Vagina (tissue), 2 donors: ENCODE results near the gene LOXL3. TPM values are rescaled to one million over a fixed set of nuclear protein-coding genes. Genes with fewer than 3 reads are reported as not detected.

Source experiments
- DNase-seq, 2 donors: peaks; one replicate each; pipeline ENCODE4 v3.0.0-alpha.2; 2017; ENCODE audit errors: extremely low spot score in 2 of 2
- H3K27ac ChIP-seq: fragments of 200-600 bp; sonication (generic); one replicate; pipeline ENCODE4 v1.5.1; 2019
- H3K27me3 ChIP-seq: fragments of 200-600 bp; sonication (generic); one replicate; pipeline ENCODE4 v1.5.1; 2019
- H3K36me3 ChIP-seq, 2 donors: fragments of 200-600 bp; sonication (generic); one replicate each; pipeline ENCODE4 v1.5.1; 2017 to 2019
- H3K4me1 ChIP-seq: fragments of 200-600 bp; sonication (generic); one replicate; pipeline ENCODE4 v1.5.1; 2019
- H3K4me3 ChIP-seq, 2 donors: fragments of 200-600 bp; sonication (generic); 1 replicate in 1 of 2; 2 replicates in 1 of 2; pipeline ENCODE4 v1.5.1; 2016 to 2019
- H3K9me3 ChIP-seq: fragments of 200-600 bp; sonication (generic); one replicate; pipeline ENCODE4 v1.5.1; 2019
- POLR2A ChIP-seq, 2 donors: fragments of 450-650 bp; IDR thresholded peaks; one replicate each; pipeline ENCODE4 v1.6.1; 2017; ENCODE audit warnings: antibody characterized with exemption in 2 of 2, mild to moderate bottlenecking in 2 of 2, moderate library complexity in 2 of 2
- POLR2AphosphoS5 ChIP-seq, 2 donors: sonication (generic); formaldehyde crosslinking; IDR thresholded peaks; one replicate each; pipeline ENCODE4 v1.9.0; 2017; ENCODE audit warnings: antibody characterized with exemption in 2 of 2, mild to moderate bottlenecking in 2 of 2, low read depth in 1 of 2; ENCODE audit not compliant: insufficient read depth in 1 of 2
- intact Hi-C: fragments of 100-400 bp; cut with DNase I; formaldehyde crosslinking; loops from one replicate; pipeline ENCODE4 v1.15.1; 2023
- total RNA-seq: library from RNA; depleted of rRNA; stranded (reverse); fragments of >200 nt; gene quantifications from one replicate; pipeline ENCODE4 v1.2.3, GENCODE V29; 2016
- TF ChIP-seq, protein P1 (sequence below), 3 experiments: fragments of 450-650 bp in 2 of 3; fragments of 200-600 bp in 1 of 3; sonication (generic) in 1 of 3; IDR thresholded peaks; one replicate each; pipeline ENCODE4 v1.5.1; 2017 to 2019; ENCODE audit warnings: antibody characterized with exemption in 3 of 3, mild to moderate bottlenecking in 2 of 3, moderate library complexity in 2 of 3

LOXL3 gene
- total RNA-seq, 1 donor from 2014 or later, result 6.1 TPM

DNA sequence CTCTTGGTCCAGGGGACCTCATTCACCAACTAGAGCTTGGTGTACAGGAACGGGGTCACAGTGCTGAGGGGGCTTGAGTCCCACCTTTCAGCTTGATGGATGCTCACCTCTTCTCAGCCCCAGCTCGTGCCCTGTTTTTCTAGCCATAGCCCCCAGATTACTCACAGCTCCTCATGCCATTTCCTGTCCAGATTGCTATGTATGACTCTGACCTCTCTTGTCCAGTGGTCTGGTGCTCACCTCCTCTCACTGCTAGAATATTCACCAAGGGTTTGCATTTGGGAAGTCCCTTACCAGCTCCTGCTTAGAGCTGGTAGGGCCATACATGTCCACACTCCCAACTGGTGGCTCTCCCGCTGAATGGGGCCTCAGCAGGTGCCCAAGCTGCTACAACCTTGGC lies 60.2 kb downstream of the LOXL3 start:
- no peak overlapping the region for H3K4me3 ChIP-seq
- H3K36me3 ChIP-seq, result peaks cover 0 to 44% of the 10 kb centered on the region in 2 donors
- peaks cover 13% of the 10 kb centered on the region for H3K4me1 ChIP-seq
- TF ChIP-seq POLR2A (IDR thresholded peaks at IDR 0.05), result no peak
- TF ChIP-seq, protein P1, sequence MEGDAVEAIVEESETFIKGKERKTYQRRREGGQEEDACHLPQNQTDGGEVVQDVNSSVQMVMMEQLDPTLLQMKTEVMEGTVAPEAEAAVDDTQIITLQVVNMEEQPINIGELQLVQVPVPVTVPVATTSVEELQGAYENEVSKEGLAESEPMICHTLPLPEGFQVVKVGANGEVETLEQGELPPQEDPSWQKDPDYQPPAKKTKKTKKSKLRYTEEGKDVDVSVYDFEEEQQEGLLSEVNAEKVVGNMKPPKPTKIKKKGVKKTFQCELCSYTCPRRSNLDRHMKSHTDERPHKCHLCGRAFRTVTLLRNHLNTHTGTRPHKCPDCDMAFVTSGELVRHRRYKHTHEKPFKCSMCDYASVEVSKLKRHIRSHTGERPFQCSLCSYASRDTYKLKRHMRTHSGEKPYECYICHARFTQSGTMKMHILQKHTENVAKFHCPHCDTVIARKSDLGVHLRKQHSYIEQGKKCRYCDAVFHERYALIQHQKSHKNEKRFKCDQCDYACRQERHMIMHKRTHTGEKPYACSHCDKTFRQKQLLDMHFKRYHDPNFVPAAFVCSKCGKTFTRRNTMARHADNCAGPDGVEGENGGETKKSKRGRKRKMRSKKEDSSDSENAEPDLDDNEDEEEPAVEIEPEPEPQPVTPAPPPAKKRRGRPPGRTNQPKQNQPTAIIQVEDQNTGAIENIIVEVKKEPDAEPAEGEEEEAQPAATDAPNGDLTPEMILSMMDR (IDR thresholded peaks at IDR 0.05), result no peak
- TF ChIP-seq POLR2AphosphoS5 (IDR thresholded peaks at IDR 0.05; ENCODE audit: insufficient read depth in 1 of 2, low read depth in 1 of 2), result no peak
- DNase-seq, result no peak
- H3K27ac ChIP-seq, result no peak overlapping the region
- intact Hi-C loops, result no loop called here
- H3K27me3 ChIP-seq, result peaks cover 4% of the 10 kb centered on the region
- no peaks in the 10 kb centered on the region for H3K9me3 ChIP-seq

DNA sequence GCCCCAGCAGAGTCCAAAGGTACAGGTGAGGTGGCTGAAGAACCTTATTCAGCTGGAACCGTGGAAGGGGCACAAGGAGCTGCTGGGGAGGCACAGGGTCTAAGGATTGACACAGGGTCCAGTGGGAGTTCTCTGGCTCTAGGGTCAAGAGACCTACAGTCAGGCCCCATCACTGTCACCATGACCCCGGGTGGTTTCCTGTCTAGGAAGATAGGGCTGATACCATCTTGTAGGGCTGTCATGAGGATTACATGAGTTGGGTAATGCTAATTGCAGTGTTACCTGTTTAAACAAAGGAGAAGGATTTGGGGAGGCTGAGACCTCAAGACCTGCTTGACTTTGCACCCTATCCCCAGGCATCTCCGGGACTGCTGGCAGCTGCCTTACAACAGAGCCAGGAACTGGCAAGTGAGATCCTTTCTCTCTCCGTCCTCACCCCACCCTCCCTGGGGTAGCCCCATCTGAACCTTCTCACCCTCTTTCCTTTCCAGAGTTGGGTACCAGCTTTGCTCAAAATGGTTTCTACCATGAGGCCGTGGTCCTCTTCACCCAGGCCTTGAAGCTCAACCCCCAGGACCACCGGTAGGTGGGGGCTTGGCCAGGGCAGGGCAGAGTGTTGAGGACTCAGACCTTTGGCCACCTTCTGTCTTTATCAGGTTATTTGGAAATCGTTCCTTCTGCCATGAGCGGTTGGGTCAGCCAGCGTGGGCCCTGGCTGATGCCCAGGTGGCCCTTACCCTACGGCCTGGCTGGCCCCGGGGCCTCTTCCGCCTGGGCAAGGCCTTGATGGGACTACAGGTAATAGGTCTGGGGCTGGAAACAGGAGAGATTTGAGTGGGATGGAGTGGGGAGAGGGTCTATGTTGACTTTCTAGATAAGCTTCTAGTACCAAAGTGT lies 61.8 kb downstream of the LOXL3 start:
- TF ChIP-seq POLR2A (IDR thresholded peaks at IDR 0.05) (no peak), POLR2AphosphoS5 (IDR thresholded peaks at IDR 0.05; ENCODE audit: insufficient read depth in 1 of 2, low read depth in 1 of 2) (no peak)
- TF ChIP-seq, protein P1 (IDR thresholded peaks at IDR 0.05), result no peak
- Histone ChIP-seq H3K4me1 (no peaks in the 10 kb centered on the region), H3K4me3 (no peak overlapping the region), H3K27me3 (peaks cover under 1% of the 10 kb centered on the region), H3K36me3 (peaks cover 0 to 44% of the 10 kb centered on the region in 2 donors), H3K27ac (no peak overlapping the region), H3K9me3 (no peaks in the 10 kb centered on the region)
- intact Hi-C loops, result no loop called here
- DNase-seq, result no peak

GRCh38 chr2:74489906-74490305 lies 63.8 kb downstream of the LOXL3 start:
- H3K36me3 ChIP-seq, result peaks cover 0 to 44% of the 10 kb centered on the region in 2 donors

DNA sequence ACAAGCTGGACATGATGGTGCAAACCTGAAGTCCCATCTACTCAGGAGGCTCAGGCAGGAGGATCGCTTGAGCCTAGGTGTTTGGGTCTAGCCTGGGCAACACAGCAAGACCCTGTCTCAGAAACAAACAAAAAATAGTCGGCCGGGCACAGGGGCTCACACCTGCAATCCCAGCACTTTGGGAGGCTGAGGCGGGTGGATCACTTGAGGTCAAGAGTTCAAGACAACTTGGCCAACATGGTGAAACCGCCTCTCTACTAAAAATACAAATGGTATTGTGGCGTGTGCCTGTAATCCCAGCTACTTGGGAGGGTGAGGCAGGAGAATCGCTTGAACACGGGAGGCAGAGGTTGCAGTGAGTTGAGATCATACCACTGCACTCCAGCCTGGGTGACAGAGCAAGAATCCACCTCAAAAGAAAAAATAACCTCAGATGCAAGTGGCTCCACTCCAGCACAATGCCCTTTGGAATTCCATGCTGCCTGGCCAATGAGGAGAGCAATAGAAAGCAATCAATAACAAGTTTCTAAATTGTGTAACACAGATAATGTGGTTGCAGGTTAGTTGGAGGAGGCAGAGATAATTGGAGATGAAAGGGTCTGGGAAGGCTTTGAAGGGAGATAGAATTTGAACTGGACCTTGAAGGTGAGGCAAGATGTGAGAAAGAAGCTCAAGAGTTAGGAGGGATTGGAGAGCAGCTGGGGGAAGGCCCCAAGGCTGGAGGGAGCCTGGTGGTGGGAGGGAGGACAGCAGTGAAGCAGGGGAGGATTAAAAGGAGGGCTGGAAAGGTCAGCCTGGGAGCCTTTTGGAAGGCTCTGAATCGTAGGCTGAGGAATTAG lies 64.9 kb downstream of the LOXL3 start:
- DNase-seq, result no peak
- peaks cover 6% of the 10 kb centered on the region for H3K4me1 ChIP-seq
- no peaks in the 10 kb centered on the region for H3K27me3 ChIP-seq
- intact Hi-C loops, result loop anchor here (10.0 kb wide), 1 partner anchor 754 kb away; the partner anchor contains the start of gene TPRKB
- no peak overlapping the region for H3K27ac ChIP-seq
- TF ChIP-seq POLR2A (IDR thresholded peaks at IDR 0.05) (no peak), POLR2AphosphoS5 (IDR thresholded peaks at IDR 0.05; ENCODE audit: insufficient read depth in 1 of 2, low read depth in 1 of 2) (no peak)
- TF ChIP-seq, protein P1 (IDR thresholded peaks at IDR 0.05), result no peak
- no peak overlapping the region for H3K4me3 ChIP-seq
- H3K9me3 ChIP-seq, result no peaks in the 10 kb centered on the region
- peaks cover 0 to 37% of the 10 kb centered on the region in 2 donors for H3K36me3 ChIP-seq

More at GRCh38 chr2:74489906-74490305, 63.8 kb downstream of the LOXL3 start:
- no peaks in the 10 kb centered on the region for H3K9me3 ChIP-seq
- no peak for DNase-seq
- TF ChIP-seq POLR2AphosphoS5 (IDR thresholded peaks at IDR 0.05; ENCODE audit: insufficient read depth in 1 of 2, low read depth in 1 of 2) (no peak), POLR2A (IDR thresholded peaks at IDR 0.05) (no peak)
- TF ChIP-seq, protein P1 (IDR thresholded peaks at IDR 0.05), result no peak
- no peaks in the 10 kb centered on the region for H3K4me1 ChIP-seq
- no peak overlapping the region for H3K4me3 ChIP-seq
- H3K27ac ChIP-seq, result no peak overlapping the region
- intact Hi-C loops, result loop anchor here (10.0 kb wide), 1 partner anchor 755 kb away; the partner anchor contains the start of gene TPRKB
- H3K27me3 ChIP-seq, result no peaks in the 10 kb centered on the region
